H1 (cell line): ENCODE results near the gene TBX15. TPM values are rescaled to one million over a fixed set of nuclear protein-coding genes. Genes with fewer than 3 reads are reported as not detected.

Experiments used
- CTCF ChIA-PET: fragments of 300-600 bp; sonication (Branson Sonifier 250); formaldehyde crosslinking; loops from one replicate; lab custom pipeline; 2021; ENCODE audit not compliant: partially characterized antibody; lab: Charles Lee
- POLR2A ChIA-PET: fragments of 300-600 bp; sonication (Branson Sonifier 250); formaldehyde crosslinking; loops from one replicate; lab custom pipeline; 2021; ENCODE audit warnings: inconsistent platforms; ENCODE audit not compliant: partially characterized antibody; lab: Charles Lee
- DNase-seq, 2 experiments: peaks; one replicate each; pipeline versions ENCODE4 v3.0.0 to v3.0.0-alpha.2; 2010 to 2022; ENCODE audit warnings: low spot score in 2 of 2, low read depth in 1 of 2, mixed read lengths in 1 of 2
- FAIRE-seq: peaks from 2 replicates; lab custom pipeline; 2011; peaks lifted over from hg19 to GRCh38; lab: Jason Lieb, UNC
- H2AFZ ChIP-seq: 2 replicates; pipeline ENCODE4 v1.8.1; 2012; ENCODE audit warnings: low read length, inconsistent platforms
- H2AK5ac ChIP-seq: 2 replicates; pipeline ENCODE4 v1.6.1; 2013; ENCODE audit warnings: low read depth, low read length
- H2BK120ac ChIP-seq: replicated peaks from 2 replicates; pipeline ENCODE3; 2013; ENCODE audit warnings: low read depth, low read length, inconsistent platforms
- H2BK12ac ChIP-seq: 2 replicates; pipeline ENCODE4 v1.6.1; 2013; ENCODE audit warnings: low read depth, low read length
- H2BK15ac ChIP-seq: 2 replicates; pipeline ENCODE4 v1.6.1; 2013; ENCODE audit warnings: low read length
- H2BK20ac ChIP-seq: 2 replicates; pipeline ENCODE4 v1.6.1; 2013; ENCODE audit warnings: low read length
- H2BK5ac ChIP-seq: 2 replicates; pipeline ENCODE4 v1.6.1; 2013; ENCODE audit warnings: low read depth, low read length
- H3K14ac ChIP-seq: 2 replicates; pipeline ENCODE4 v1.6.1; 2013; ENCODE audit warnings: inconsistent platforms; ENCODE audit not compliant: insufficient read length
- H3K18ac ChIP-seq: 2 replicates; pipeline ENCODE4 v1.6.1; 2013; ENCODE audit warnings: low read length; ENCODE audit errors: extremely low read depth
- H3K23ac ChIP-seq: 2 replicates; pipeline ENCODE4 v1.6.1; 2013; ENCODE audit warnings: inconsistent platforms; ENCODE audit not compliant: insufficient read length
- H3K23me2 ChIP-seq: 2 replicates; pipeline ENCODE4 v1.6.1; 2013; ENCODE audit warnings: low read depth, low read length
- H3K27ac ChIP-seq: 2 replicates; pipeline ENCODE4 v1.6.1; 2011; ENCODE audit warnings: low read depth, low read length, inconsistent platforms
- H3K27me3 ChIP-seq, 4 experiments: replicated peaks in 1 of 4; 1 replicate in 1 of 4; 2 replicates in 3 of 4; pipeline versions ENCODE4 v1.6.1 to v1.8.1; 2011 to 2013; ENCODE audit warnings: low read length in 3 of 4, mild to moderate bottlenecking in 3 of 4, inconsistent platforms in 2 of 4, mixed read lengths in 2 of 4, moderate library complexity in 1 of 4; ENCODE audit not compliant: control insufficient read depth in 3 of 4, insufficient read depth in 3 of 4; ENCODE audit errors: extremely low read depth in 1 of 4
- H3K36me3 ChIP-seq, 4 experiments: 2 replicates each; pipeline versions ENCODE4 v1.6.1 to v1.8.1; 2011 to 2013; ENCODE audit warnings: mild to moderate bottlenecking in 4 of 4, low read length in 3 of 4, moderate library complexity in 2 of 4, control low read depth in 1 of 4, inconsistent platforms in 1 of 4; ENCODE audit not compliant: insufficient read depth in 4 of 4, control insufficient read depth in 2 of 4
- H3K4ac ChIP-seq: replicated peaks from 2 replicates; pipeline ENCODE3; 2013; ENCODE audit warnings: low read length, low read depth, mixed read lengths, inconsistent platforms; ENCODE audit not compliant: insufficient read length
- H3K4me1 ChIP-seq, 4 experiments: replicated peaks in 1 of 4; 1 replicate in 1 of 4; 2 replicates in 3 of 4; pipeline versions ENCODE4 v1.6.1 to v1.8.1; 2011 to 2013; ENCODE audit warnings: low read length in 3 of 4, inconsistent platforms in 2 of 4, mixed read lengths in 1 of 4; ENCODE audit not compliant: insufficient read depth in 4 of 4, control insufficient read depth in 3 of 4
- H3K4me2 ChIP-seq, 2 experiments: 2 replicates each; pipeline versions ENCODE4 v1.6.1 to v1.8.1; 2011 to 2013; ENCODE audit warnings: low read depth in 2 of 2, low read length in 2 of 2, control low read depth in 1 of 2, inconsistent platforms in 1 of 2, mild to moderate bottlenecking in 1 of 2; ENCODE audit not compliant: insufficient read depth in 1 of 2
- H3K4me3 ChIP-seq, 4 experiments: fragments of 200-600, 300-600 bp in 1 of 4; sonication (generic), shearing (Covaris generic), sonication (Bioruptor Twin) in 1 of 4; 2 replicates each; pipeline versions ENCODE4 v1.5.1 to v1.8.1; 2011 to 2016; ENCODE audit warnings: low read length in 4 of 4, low read depth in 3 of 4, control low read depth in 2 of 4, inconsistent platforms in 2 of 4, mild to moderate bottlenecking in 2 of 4, mixed read lengths in 1 of 4, moderate library complexity in 1 of 4; ENCODE audit not compliant: insufficient read depth in 2 of 4; ENCODE audit errors: extremely low read depth in 1 of 4
- H3K56ac ChIP-seq: replicated peaks from 2 replicates; pipeline ENCODE3; 2013; ENCODE audit warnings: low read depth, mild to moderate bottlenecking, mixed read lengths, low read length, inconsistent platforms; ENCODE audit not compliant: insufficient read length
- H3K79me1 ChIP-seq: 2 replicates; pipeline ENCODE4 v1.6.1; 2013; ENCODE audit warnings: low read depth, low read length, control low read depth
- H3K79me2 ChIP-seq, 2 experiments: 2 replicates each; pipeline versions ENCODE4 v1.6.1 to v1.8.1; 2012 to 2013; ENCODE audit warnings: low read length in 2 of 2, mild to moderate bottlenecking in 2 of 2, inconsistent platforms in 1 of 2; ENCODE audit not compliant: insufficient read depth in 2 of 2, control insufficient read depth in 1 of 2
- H3K9ac ChIP-seq, 4 experiments: replicated peaks in 1 of 4; 1 replicate in 1 of 4; 2 replicates in 3 of 4; pipeline versions ENCODE4 v1.6.1 to v1.8.1; 2011 to 2013; ENCODE audit warnings: low read depth in 3 of 4, low read length in 3 of 4, control low read depth in 2 of 4, mild to moderate bottlenecking in 2 of 4, moderate library complexity in 2 of 4, inconsistent platforms in 1 of 4; ENCODE audit errors: extremely low read depth in 1 of 4
- H3K9me3 ChIP-seq, 2 experiments: 2 replicates each; pipeline versions ENCODE4 v1.6.1 to v1.8.1; 2012 to 2013; ENCODE audit warnings: mild to moderate bottlenecking in 2 of 2, moderate library complexity in 2 of 2, control low read depth in 1 of 2, inconsistent platforms in 1 of 2, low read depth in 1 of 2, low read length in 1 of 2, mixed read lengths in 1 of 2; ENCODE audit not compliant: insufficient read depth in 2 of 2
- H4K20me1 ChIP-seq, 2 experiments: replicated peaks in 1 of 2; 2 replicates each; pipeline versions ENCODE3 to v1.8.1; 2011 to 2013; ENCODE audit warnings: inconsistent platforms in 2 of 2, low read length in 2 of 2, mild to moderate bottlenecking in 1 of 2; ENCODE audit not compliant: insufficient read depth in 2 of 2, control insufficient read depth in 1 of 2
- H4K5ac ChIP-seq: 2 replicates; pipeline ENCODE4 v1.6.1; 2013; ENCODE audit warnings: low read length, low read depth, mixed read lengths, inconsistent platforms; ENCODE audit not compliant: insufficient read length
- H4K8ac ChIP-seq: 2 replicates; pipeline ENCODE4 v1.8.0; 2013; ENCODE audit warnings: mild to moderate bottlenecking, moderate library complexity, low read length, inconsistent platforms; ENCODE audit not compliant: insufficient read depth; ENCODE audit errors: extremely low read depth
- H4K91ac ChIP-seq: replicated peaks from 2 replicates; pipeline ENCODE3; 2013; ENCODE audit warnings: low read length, mixed read lengths, inconsistent platforms; ENCODE audit not compliant: insufficient read length
- BACH1 ChIP-seq: IDR thresholded peaks from 2 replicates; pipeline ENCODE4 v1.6.1; 2012; ENCODE audit warnings: low read length, improper control_type of control experiment
- FOSL1 ChIP-seq: IDR thresholded peaks from 2 replicates; pipeline ENCODE4 v1.6.1; 2011; ENCODE audit warnings: mild to moderate bottlenecking, low read depth, low read length, moderate library complexity; ENCODE audit not compliant: insufficient read depth
- JUN ChIP-seq: IDR thresholded peaks from 2 replicates; pipeline ENCODE4 v1.6.1; 2011; ENCODE audit warnings: low read depth, mild to moderate bottlenecking, improper control_type of control experiment, low read length
- KDM4A ChIP-seq: IDR thresholded peaks from one replicate; pipeline ENCODE4 v1.7.1; 2012; ENCODE audit warnings: low read depth, mild to moderate bottlenecking, moderate library complexity, low read length, inconsistent platforms; ENCODE audit not compliant: severe bottlenecking
- PHF8 ChIP-seq: fragments of 200-600 bp; sonication (generic); conservative IDR thresholded peaks from 2 replicates; pipeline ENCODE4 v1.7.1; 2012; ENCODE audit warnings: low read depth, mild to moderate bottlenecking, inconsistent platforms, low read length, moderate library complexity
- RFX5 ChIP-seq: IDR thresholded peaks from 2 replicates; pipeline ENCODE4 v1.6.1; 2011; ENCODE audit warnings: low read depth, low read length, improper control_type of control experiment, borderline replicate concordance
- SP4 ChIP-seq: IDR thresholded peaks from 2 replicates; pipeline ENCODE4 v1.6.1; 2012; ENCODE audit warnings: low read length, inconsistent platforms
- TAF1 ChIP-seq: IDR thresholded peaks from 2 replicates; pipeline ENCODE4 v1.6.1; 2011; ENCODE audit warnings: mild to moderate bottlenecking, low read depth, low read length
- WGBS, 2 experiments: shearing (Covaris generic) in 1 of 2; methylation state at CpG; one replicate each; pipeline versions ENCODE4 v1.1.6 to v1.1.7; 2013 to 2015; ENCODE audit warnings: low lambda C conversion rate in 2 of 2, mixed read lengths in 2 of 2, inconsistent platforms in 1 of 2, low coverage in 1 of 2, missing lambda C conversion rate in 1 of 2; ENCODE audit not compliant: insufficient replicate concordance in 2 of 2, insufficient coverage in 1 of 2, insufficient read length in 1 of 2; ENCODE audit errors: extremely low coverage in 1 of 2, missing lambda C conversion rate in 1 of 2; 5-methylcytosine and 5-hydroxymethylcytosine counted together
- polyA plus RNA-seq, 7 experiments: library from polyadenylated mRNA; depleted of rRNA in 3 of 7; stranded (reverse) in 5 of 7; unstranded in 2 of 7; fragments of >200 nt in 5 of 7; fragments of 200-250 nt in 2 of 7; gene quantifications; 1 replicate in 5 of 7; 2 replicates in 1 of 7; 4 replicates in 1 of 7; pipeline versions ENCODE4 v1.2.1 to v1.2.3, GENCODE V29; 2011 to 2013; ENCODE audit warnings: missing spikeins in 2 of 7, mixed read lengths in 2 of 7
- total RNA-seq: library from RNA; stranded (reverse); fragmentation: NEBNext Ultra II Directional; extraction: Animal tissue kit (Norgen Biotek cat#: 25700); gene quantifications from 2 replicates; pipeline ENCODE4 v1.2.1, GENCODE V29; 2021
- TF ChIP-seq, protein P1 (sequence below), 3 experiments: IDR thresholded peaks; 1 replicate in 2 of 3; 2 replicates in 1 of 3; pipeline versions ENCODE4 v1.5.1 to v1.6.1; 2011; ENCODE audit warnings: low read length in 3 of 3, mild to moderate bottlenecking in 3 of 3, inconsistent platforms in 2 of 3, low read depth in 1 of 3, moderate library complexity in 1 of 3; ENCODE audit not compliant: insufficient read depth in 1 of 3; ENCODE audit errors: control extremely low read depth in 1 of 3

TBX15 gene
- total and polyA plus RNA-seq, 2 of the 8 experiments (the other 6 are each of a cell fraction or from before 2014, with no cell fraction given), result 0.14 to 0.24 TPM

DNA sequence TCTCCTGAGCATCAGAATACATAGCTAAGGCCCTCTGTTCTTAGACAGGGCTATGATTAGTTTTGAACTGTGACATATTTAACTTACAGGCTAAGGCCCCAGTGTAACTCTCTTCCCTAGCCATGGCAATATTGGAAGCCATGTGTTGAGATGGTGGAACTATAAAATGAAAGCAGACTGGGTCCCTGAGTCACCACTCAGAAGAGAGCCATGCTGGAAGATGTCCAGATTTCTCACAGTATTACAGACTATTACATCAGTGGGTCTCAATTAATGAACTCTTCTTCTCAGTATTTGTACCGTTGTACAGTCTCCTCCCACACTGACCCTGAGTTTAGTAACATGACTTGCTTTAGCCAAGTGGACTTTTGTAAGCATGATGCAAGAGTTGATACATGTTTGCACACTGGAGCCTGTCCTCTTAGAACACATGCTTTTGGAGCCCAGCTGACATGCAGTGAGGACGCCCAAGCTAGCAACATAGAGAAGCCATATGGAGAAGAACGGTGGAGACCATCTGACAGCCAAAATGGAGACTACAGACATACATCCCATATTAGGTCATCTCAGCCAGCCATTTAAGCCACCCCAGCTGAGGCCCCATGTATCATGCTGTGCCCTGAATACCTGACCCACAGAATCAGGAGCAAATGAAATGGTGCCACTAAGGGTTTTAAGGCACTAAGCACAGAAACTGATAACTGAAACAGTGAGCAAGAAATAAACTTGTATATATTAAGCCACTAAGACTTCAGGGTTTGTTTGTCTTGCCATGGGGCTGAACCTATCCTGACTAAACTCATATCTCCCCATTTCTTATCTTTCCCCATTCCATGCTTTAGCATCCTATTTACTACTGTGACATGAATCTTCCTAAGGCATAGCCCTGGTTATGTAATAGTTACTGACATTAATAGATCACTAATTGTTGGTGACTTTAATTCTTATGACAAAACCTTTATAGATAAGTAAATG, 24.4 kb downstream of the TBX15 start:
- H3K27ac ChIP-seq, result no peak overlapping the region
- H3K23me2 ChIP-seq, result no peaks in the 10 kb centered on the region
- peaks cover 0 to 1% (median 0%) of the 10 kb centered on the region in 4 experiments; a peak in 1 of 7 replicates for H3K27me3 ChIP-seq
- DNase-seq (no peak), FAIRE-seq (no peak)
- no peak overlapping the region for H3K18ac ChIP-seq
- no peak overlapping the region for H3K23ac ChIP-seq
- ChIA-PET POLR2A (no interaction called here), CTCF (interaction anchor here (1.2 kb wide), 1 partner anchor 8 kb away, joined by 3 read pairs; no protein-coding TSS in a partner anchor)
- H2AK5ac ChIP-seq, result no peak overlapping the region
- H2BK20ac ChIP-seq, result no peak overlapping the region
- H2BK12ac ChIP-seq, result no peak overlapping the region
- H4K8ac ChIP-seq, result no peak overlapping the region
- no peak overlapping the region for H2BK15ac ChIP-seq
- H3K9ac ChIP-seq, result no peak overlapping the region
- no peak overlapping the region for H3K4ac ChIP-seq
- no peak overlapping the region for H2BK120ac ChIP-seq
- H3K79me2 ChIP-seq, result no peaks in the 10 kb centered on the region
- no peaks in the 10 kb centered on the region for H3K36me3 ChIP-seq
- no peak overlapping the region for H3K14ac ChIP-seq
- H4K20me1 ChIP-seq, result no peaks in the 10 kb centered on the region
- no peak overlapping the region for H2BK5ac ChIP-seq
- peaks cover 1 to 11% (median 8%) of the 10 kb centered on the region in 4 experiments; a peak in 5 of 7 replicates for H3K4me1 ChIP-seq
- H3K56ac ChIP-seq, result no peak overlapping the region
- no peak overlapping the region for H4K91ac ChIP-seq
- no peaks in the 10 kb centered on the region for H3K79me1 ChIP-seq
- H3K4me2 ChIP-seq, result no peak overlapping the region
- 92% methylated on average over 3 of the region's 3 CpGs; no CpG with 5 or more reads in 1 of the 2 experiments for WGBS, 2 experiments
- no peak overlapping the region for H2AFZ ChIP-seq
- no peaks in the 10 kb centered on the region for H3K9me3 ChIP-seq
- H4K5ac ChIP-seq, result no peak overlapping the region
- no peak overlapping the region for H3K4me3 ChIP-seq
- TF ChIP-seq KDM4A (no peak), PHF8 (no peak), TAF1 (no peak), SP4 (no peak), FOSL1 (no peak), RFX5 (no peak), JUN (no peak), BACH1 (no peak)
- TF ChIP-seq, protein P1, sequence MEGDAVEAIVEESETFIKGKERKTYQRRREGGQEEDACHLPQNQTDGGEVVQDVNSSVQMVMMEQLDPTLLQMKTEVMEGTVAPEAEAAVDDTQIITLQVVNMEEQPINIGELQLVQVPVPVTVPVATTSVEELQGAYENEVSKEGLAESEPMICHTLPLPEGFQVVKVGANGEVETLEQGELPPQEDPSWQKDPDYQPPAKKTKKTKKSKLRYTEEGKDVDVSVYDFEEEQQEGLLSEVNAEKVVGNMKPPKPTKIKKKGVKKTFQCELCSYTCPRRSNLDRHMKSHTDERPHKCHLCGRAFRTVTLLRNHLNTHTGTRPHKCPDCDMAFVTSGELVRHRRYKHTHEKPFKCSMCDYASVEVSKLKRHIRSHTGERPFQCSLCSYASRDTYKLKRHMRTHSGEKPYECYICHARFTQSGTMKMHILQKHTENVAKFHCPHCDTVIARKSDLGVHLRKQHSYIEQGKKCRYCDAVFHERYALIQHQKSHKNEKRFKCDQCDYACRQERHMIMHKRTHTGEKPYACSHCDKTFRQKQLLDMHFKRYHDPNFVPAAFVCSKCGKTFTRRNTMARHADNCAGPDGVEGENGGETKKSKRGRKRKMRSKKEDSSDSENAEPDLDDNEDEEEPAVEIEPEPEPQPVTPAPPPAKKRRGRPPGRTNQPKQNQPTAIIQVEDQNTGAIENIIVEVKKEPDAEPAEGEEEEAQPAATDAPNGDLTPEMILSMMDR (IDR thresholded peaks at IDR 0.05; ENCODE audit: control extremely low read depth in 1 of 3, insufficient read depth in 1 of 3, low read depth in 1 of 3, low read length in 3 of 3), result no peak
